K562 (cell line): Measurements from ENCODE around the gene CATSPER4. TPM values are rescaled to one million over a fixed set of nuclear protein-coding genes. Genes with fewer than 3 reads are reported as not detected.

Experiments used
- GATAD2A ChIP-seq: fragments of 450-650 bp; IDR thresholded peaks from 2 replicates; pipeline ENCODE4 v1.6.1; 2017
- POU5F1 ChIP-seq: fragments of 150-350 bp; IDR thresholded peaks from 2 replicates; pipeline ENCODE4 v1.6.1; 2014; ENCODE audit warnings: borderline replicate concordance, low read length, low read depth, mild to moderate bottlenecking; ENCODE audit not compliant: partially characterized antibody
- RBM14 ChIP-seq: fragments of 200-400 bp; formaldehyde crosslinking; IDR thresholded peaks from 2 replicates; pipeline ENCODE4 v1.6.1; 2018; ENCODE audit warnings: low read depth, mild to moderate bottlenecking, low read length, moderate library complexity, borderline replicate concordance; ENCODE audit not compliant: insufficient read depth
- ZNF23 ChIP-seq: fragments of 250-450 bp; sonication (Bioruptor Pico); IDR thresholded peaks from 2 replicates; pipeline ENCODE4 v1.4.0; 2020; ENCODE audit warnings: mild to moderate bottlenecking
- polyA plus RNA-seq, 8 experiments: library from polyadenylated mRNA; depleted of rRNA in 4 of 8; stranded (reverse) in 5 of 8; unstranded in 3 of 8; fragments of >200 nt; fragmentation: Nextera tagmentation in 2 of 8; fragmentation: Illumina TruSeq in 1 of 8; extraction: Ambion mirVana in 2 of 8; extraction: Trizol in 1 of 8; gene quantifications; 2 replicates each; pipeline versions ENCODE4 v1.2.1 to v1.2.3, GENCODE V29; 2011 to 2014; ENCODE audit warnings: inconsistent platforms in 1 of 8, missing spikeins in 1 of 8
- total RNA-seq, 7 experiments: library from RNA; depleted of rRNA in 6 of 7; stranded (reverse); fragments of >200 nt in 6 of 7; fragmentation: Illumina TruSeq in 2 of 7; extraction: Trizol in 2 of 7; gene quantifications; 2 replicates each; pipeline versions ENCODE4 v1.2.1 to v1.2.3, GENCODE V29; 2011 to 2021; ENCODE audit warnings: low replicate concordance in 1 of 7
- TF ChIP-seq, protein P1 (sequence below), 2 experiments: fragments of 200-800 bp in 1 of 2; sonication (Bioruptor generic) in 1 of 2; sonication (generic) in 1 of 2; formaldehyde crosslinking in 1 of 2; IDR thresholded peaks in 1 of 2; conservative IDR thresholded peaks in 1 of 2; 2 replicates each; pipeline versions ENCODE4 v1.5.0 to v1.6.1; 2016 to 2020; ENCODE audit warnings: missing compliant biosample characterization in 1 of 2, missing genetic modification characterization in 1 of 2, missing genetic modification reagents in 1 of 2
- TF ChIP-seq, protein P2 (sequence below): fragments of 450-650 bp; IDR thresholded peaks from 2 replicates; pipeline ENCODE4 v1.6.1; 2016; ENCODE audit warnings: mild to moderate bottlenecking, moderate library complexity
- TF ChIP-seq, protein P3 (sequence below), 2 experiments: fragments of 450-650 bp; IDR thresholded peaks; 2 replicates each; pipeline ENCODE4 v1.6.1; 2016

Gene CATSPER4
- total and polyA plus RNA-seq, 9 of the 15 experiments (the other 6 are each of a cell fraction or from before 2014, with no cell fraction given): 0.04 to 0.13 TPM; not detected in 7

DNA sequence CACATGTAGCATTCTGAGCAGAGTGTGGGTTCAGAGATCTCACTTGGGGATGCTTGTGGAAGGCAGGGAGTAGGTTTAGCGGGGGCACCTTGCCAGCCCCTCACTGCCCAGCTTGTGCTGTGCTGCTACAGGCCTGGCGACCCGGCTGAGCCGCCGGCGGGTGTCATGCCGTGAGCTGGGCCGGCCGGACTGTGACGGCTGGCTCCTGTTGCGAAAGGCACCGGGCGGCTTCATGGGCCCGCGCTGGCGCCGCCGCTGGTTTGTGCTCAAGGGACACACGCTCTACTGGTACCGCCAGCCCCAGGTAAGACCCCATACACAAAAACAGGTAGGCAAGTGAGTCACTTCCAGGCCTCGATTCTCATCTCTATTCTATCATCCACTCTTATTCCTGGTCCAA lies 5.5 kb upstream of the CATSPER4 start (continued):
- TF ChIP-seq GATAD2A: no peak
- TF ChIP-seq, protein P1, sequence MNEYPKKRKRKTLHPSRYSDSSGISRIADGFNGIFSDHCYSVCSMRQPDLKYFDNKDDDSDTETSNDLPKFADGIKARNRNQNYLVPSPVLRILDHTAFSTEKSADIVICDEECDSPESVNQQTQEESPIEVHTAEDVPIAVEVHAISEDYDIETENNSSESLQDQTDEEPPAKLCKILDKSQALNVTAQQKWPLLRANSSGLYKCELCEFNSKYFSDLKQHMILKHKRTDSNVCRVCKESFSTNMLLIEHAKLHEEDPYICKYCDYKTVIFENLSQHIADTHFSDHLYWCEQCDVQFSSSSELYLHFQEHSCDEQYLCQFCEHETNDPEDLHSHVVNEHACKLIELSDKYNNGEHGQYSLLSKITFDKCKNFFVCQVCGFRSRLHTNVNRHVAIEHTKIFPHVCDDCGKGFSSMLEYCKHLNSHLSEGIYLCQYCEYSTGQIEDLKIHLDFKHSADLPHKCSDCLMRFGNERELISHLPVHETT (CRISPR knock-in tag; conservative IDR thresholded peaks at IDR 0.05 in 1 of 2, IDR thresholded peaks at IDR 0.05 in 1 of 2): no peak
- TF ChIP-seq, protein P2, sequence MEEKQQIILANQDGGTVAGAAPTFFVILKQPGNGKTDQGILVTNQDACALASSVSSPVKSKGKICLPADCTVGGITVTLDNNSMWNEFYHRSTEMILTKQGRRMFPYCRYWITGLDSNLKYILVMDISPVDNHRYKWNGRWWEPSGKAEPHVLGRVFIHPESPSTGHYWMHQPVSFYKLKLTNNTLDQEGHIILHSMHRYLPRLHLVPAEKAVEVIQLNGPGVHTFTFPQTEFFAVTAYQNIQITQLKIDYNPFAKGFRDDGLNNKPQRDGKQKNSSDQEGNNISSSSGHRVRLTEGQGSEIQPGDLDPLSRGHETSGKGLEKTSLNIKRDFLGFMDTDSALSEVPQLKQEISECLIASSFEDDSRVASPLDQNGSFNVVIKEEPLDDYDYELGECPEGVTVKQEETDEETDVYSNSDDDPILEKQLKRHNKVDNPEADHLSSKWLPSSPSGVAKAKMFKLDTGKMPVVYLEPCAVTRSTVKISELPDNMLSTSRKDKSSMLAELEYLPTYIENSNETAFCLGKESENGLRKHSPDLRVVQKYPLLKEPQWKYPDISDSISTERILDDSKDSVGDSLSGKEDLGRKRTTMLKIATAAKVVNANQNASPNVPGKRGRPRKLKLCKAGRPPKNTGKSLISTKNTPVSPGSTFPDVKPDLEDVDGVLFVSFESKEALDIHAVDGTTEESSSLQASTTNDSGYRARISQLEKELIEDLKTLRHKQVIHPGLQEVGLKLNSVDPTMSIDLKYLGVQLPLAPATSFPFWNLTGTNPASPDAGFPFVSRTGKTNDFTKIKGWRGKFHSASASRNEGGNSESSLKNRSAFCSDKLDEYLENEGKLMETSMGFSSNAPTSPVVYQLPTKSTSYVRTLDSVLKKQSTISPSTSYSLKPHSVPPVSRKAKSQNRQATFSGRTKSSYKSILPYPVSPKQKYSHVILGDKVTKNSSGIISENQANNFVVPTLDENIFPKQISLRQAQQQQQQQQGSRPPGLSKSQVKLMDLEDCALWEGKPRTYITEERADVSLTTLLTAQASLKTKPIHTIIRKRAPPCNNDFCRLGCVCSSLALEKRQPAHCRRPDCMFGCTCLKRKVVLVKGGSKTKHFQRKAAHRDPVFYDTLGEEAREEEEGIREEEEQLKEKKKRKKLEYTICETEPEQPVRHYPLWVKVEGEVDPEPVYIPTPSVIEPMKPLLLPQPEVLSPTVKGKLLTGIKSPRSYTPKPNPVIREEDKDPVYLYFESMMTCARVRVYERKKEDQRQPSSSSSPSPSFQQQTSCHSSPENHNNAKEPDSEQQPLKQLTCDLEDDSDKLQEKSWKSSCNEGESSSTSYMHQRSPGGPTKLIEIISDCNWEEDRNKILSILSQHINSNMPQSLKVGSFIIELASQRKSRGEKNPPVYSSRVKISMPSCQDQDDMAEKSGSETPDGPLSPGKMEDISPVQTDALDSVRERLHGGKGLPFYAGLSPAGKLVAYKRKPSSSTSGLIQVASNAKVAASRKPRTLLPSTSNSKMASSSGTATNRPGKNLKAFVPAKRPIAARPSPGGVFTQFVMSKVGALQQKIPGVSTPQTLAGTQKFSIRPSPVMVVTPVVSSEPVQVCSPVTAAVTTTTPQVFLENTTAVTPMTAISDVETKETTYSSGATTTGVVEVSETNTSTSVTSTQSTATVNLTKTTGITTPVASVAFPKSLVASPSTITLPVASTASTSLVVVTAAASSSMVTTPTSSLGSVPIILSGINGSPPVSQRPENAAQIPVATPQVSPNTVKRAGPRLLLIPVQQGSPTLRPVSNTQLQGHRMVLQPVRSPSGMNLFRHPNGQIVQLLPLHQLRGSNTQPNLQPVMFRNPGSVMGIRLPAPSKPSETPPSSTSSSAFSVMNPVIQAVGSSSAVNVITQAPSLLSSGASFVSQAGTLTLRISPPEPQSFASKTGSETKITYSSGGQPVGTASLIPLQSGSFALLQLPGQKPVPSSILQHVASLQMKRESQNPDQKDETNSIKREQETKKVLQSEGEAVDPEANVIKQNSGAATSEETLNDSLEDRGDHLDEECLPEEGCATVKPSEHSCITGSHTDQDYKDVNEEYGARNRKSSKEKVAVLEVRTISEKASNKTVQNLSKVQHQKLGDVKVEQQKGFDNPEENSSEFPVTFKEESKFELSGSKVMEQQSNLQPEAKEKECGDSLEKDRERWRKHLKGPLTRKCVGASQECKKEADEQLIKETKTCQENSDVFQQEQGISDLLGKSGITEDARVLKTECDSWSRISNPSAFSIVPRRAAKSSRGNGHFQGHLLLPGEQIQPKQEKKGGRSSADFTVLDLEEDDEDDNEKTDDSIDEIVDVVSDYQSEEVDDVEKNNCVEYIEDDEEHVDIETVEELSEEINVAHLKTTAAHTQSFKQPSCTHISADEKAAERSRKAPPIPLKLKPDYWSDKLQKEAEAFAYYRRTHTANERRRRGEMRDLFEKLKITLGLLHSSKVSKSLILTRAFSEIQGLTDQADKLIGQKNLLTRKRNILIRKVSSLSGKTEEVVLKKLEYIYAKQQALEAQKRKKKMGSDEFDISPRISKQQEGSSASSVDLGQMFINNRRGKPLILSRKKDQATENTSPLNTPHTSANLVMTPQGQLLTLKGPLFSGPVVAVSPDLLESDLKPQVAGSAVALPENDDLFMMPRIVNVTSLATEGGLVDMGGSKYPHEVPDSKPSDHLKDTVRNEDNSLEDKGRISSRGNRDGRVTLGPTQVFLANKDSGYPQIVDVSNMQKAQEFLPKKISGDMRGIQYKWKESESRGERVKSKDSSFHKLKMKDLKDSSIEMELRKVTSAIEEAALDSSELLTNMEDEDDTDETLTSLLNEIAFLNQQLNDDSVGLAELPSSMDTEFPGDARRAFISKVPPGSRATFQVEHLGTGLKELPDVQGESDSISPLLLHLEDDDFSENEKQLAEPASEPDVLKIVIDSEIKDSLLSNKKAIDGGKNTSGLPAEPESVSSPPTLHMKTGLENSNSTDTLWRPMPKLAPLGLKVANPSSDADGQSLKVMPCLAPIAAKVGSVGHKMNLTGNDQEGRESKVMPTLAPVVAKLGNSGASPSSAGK: no peak
- TF ChIP-seq ZNF23 (CRISPR knock-in tag): no peak
- TF ChIP-seq POU5F1: no peak
- no peak for TF ChIP-seq RBM14
- TF ChIP-seq, protein P3, sequence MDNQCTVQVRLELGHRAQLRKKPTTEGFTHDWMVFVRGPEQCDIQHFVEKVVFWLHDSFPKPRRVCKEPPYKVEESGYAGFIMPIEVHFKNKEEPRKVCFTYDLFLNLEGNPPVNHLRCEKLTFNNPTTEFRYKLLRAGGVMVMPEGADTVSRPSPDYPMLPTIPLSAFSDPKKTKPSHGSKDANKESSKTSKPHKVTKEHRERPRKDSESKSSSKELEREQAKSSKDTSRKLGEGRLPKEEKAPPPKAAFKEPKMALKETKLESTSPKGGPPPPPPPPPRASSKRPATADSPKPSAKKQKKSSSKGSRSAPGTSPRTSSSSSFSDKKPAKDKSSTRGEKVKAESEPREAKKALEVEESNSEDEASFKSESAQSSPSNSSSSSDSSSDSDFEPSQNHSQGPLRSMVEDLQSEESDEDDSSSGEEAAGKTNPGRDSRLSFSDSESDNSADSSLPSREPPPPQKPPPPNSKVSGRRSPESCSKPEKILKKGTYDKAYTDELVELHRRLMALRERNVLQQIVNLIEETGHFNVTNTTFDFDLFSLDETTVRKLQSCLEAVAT (IDR thresholded peaks at IDR 0.05): no peak
